Ishikawa (cell line): Measurements from ENCODE around the gene BMS1.

Experiments
- CREB1 ChIP-seq: IDR thresholded peaks from 2 replicates; pipeline ENCODE4 v1.6.1; 2012; ENCODE audit warnings: low read depth
- EP300 ChIP-seq: IDR thresholded peaks from 2 replicates; pipeline ENCODE4 v1.6.1; 2012; ENCODE audit warnings: borderline replicate concordance
- FOXM1 ChIP-seq: IDR thresholded peaks from 2 replicates; pipeline ENCODE4 v1.6.1; 2012; ENCODE audit warnings: low read depth, borderline replicate concordance
- MAX ChIP-seq: IDR thresholded peaks from 2 replicates; pipeline ENCODE4 v1.6.1; 2012
- TAF1 ChIP-seq: IDR thresholded peaks from 2 replicates; pipeline ENCODE4 v1.6.1; 2012; ENCODE audit warnings: low read depth, mild to moderate bottlenecking
- YY1 ChIP-seq: IDR thresholded peaks from 2 replicates; pipeline ENCODE4 v1.6.1; 2012; ENCODE audit warnings: low read depth
- TF ChIP-seq, protein P1 (sequence below): IDR thresholded peaks from 2 replicates; pipeline ENCODE4 v1.6.1; 2012; ENCODE audit warnings: low read depth, mild to moderate bottlenecking

GRCh38 chr10:42795701-42796100 is 13.1 kb downstream of the BMS1 start:
- TF ChIP-seq, protein P1, sequence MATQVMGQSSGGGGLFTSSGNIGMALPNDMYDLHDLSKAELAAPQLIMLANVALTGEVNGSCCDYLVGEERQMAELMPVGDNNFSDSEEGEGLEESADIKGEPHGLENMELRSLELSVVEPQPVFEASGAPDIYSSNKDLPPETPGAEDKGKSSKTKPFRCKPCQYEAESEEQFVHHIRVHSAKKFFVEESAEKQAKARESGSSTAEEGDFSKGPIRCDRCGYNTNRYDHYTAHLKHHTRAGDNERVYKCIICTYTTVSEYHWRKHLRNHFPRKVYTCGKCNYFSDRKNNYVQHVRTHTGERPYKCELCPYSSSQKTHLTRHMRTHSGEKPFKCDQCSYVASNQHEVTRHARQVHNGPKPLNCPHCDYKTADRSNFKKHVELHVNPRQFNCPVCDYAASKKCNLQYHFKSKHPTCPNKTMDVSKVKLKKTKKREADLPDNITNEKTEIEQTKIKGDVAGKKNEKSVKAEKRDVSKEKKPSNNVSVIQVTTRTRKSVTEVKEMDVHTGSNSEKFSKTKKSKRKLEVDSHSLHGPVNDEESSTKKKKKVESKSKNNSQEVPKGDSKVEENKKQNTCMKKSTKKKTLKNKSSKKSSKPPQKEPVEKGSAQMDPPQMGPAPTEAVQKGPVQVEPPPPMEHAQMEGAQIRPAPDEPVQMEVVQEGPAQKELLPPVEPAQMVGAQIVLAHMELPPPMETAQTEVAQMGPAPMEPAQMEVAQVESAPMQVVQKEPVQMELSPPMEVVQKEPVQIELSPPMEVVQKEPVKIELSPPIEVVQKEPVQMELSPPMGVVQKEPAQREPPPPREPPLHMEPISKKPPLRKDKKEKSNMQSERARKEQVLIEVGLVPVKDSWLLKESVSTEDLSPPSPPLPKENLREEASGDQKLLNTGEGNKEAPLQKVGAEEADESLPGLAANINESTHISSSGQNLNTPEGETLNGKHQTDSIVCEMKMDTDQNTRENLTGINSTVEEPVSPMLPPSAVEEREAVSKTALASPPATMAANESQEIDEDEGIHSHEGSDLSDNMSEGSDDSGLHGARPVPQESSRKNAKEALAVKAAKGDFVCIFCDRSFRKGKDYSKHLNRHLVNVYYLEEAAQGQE, result no peak
- TF ChIP-seq CREB1, result no peak
- TF ChIP-seq EP300, result no peak
- no peak for TF ChIP-seq TAF1
- TF ChIP-seq YY1, result no peak
- no peak for TF ChIP-seq FOXM1
- TF ChIP-seq MAX, result no peak
